HG03060 (cell line): ENCODE measurements around the gene MICU1.
"Not testable (repeated sequence)": the region's sequence is repeated elsewhere in the genome, so short reads cannot be mapped to it uniquely, and the experiment has no call there.

Experiments used
- ATAC-seq: cut with Tn5 transposase; IDR thresholded peaks from one replicate; pipeline ENCODE4 v1.9.1; 2021; ENCODE audit warnings: low read depth, moderate number of reproducible peaks; ENCODE audit not compliant: unreplicated experiment

MICU1 gene

GRCh38 chr10:72407471-72407870 lies 218.4 kb downstream of the MICU1 start:
- no peak for ATAC-seq

GRCh38 chr10:72395581-72395980 lies 230.3 kb downstream of the MICU1 start:
- ATAC-seq: not testable (repeated sequence)

DNA sequence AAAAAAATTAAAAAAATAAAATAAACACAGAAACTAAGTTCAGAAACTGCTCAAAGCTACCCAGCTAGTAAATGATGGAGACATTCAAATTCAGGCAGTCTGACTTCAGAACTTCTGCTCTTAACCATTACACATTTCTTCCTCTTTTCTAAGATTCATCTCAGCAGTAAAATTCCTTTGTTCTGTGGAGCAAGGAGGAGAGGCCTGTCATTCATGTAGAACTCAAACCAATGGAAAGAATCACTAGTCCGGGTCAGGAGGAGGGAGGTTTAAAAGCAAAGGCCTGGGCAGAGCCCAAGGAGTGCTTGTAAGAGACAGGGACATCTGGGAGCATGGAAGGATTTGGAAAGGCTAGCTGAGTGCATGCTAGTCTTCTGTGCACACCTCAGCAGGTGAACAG lies 233.3 kb downstream of the MICU1 start:
- ATAC-seq: no peak

DNA sequence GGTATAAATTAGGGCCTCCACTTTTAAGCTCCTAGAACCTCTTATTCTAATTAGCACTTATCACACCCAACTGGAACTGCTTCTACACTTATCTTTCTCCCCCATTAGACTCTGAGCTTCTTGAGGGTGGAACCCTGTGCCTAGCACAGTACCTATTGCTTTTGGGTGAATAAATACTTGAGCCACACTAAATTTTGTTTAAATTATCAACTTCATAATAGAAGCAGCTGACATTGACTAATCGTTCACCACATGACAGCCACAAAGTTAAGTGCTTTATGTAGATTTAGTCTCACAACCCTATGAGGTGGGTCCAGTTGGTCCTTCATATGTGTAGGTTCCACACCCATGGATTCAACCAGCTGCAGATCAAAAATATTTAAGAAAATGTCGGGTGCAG lies 235.1 kb downstream of the MICU1 start:
- no peak for ATAC-seq

- no peak for ATAC-seq
Observed at GRCh38 chr10:72389716-72390115, 236.2 kb downstream of the MICU1 start.

DNA sequence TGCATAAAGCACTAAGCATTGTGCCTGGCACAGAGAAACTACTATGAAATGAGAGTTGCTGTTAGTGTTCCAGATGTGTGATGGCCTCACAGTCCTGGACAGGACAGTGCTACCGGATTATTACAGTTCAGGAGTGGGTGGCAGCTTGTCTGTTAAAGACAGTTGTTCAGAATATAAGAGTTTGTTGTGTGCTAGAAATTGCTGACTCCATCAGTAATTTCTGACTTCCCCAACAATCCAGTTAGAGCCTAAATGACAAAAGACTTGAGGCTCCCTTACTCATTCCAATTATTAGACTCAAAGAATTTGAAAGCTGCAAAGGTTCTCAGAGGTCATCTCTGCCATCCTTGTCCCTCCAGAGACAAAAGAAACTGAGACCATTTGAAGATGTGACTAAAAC lies 236.9 kb downstream of the MICU1 start:
- ATAC-seq: no peak

- no peak for ATAC-seq
Observed at GRCh38 chr10:72388062-72388461, 237.8 kb downstream of the MICU1 start.

DNA sequence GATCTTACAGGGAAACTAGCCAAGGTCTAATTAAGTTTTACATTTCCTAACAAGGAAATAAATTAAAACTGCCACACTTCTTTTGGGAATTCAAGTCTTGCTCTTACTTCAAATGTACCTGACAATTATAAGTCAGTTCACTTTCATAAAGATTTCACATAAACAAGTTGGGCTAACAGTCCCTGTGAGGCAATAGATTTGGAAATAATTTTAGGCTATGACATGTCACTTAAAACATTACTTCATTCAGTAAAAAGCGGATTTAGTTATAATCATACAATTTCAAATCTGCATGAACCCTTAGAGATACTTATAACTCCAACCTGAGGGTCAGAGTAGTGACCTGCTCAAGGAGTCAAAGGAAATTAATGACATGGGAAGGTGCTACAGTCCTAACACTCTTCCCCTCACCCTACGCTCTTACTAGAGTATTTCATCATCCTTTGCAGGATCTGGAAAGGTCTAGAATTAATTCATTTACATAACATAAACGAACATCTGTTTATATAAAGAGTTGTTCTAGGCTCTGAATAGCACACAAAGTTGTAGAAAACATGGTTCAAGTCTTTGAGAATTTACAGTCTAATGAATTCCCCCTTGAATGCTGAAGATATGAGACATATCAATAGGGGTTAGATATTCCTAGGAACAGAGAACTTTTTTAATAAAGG lies 238.8 kb downstream of the MICU1 start:
- no peak for ATAC-seq

DNA sequence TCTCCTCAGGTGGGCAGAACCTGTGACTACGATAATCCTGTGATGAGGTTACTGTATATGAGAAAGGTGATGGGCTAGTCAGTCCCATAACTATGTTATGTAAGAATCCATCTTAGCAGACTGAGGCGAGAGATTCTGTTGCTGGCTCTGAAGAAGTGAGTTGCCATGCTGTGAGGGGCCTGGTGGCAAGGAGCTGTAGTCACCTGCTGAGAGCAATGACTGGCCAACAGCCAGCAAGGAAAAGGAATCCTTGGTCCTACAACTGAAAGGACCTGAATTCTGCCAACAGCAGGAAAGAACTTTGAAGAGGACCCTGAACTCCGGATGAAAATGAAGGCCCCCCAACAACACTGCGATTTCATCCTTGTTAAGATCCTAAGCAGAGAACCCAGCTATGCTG lies 240.2 kb downstream of the MICU1 start:
- ATAC-seq: no peak

GRCh38 chr10:72384982-72385381 lies 240.9 kb downstream of the MICU1 start:
- ATAC-seq: not testable (repeated sequence)

DNA sequence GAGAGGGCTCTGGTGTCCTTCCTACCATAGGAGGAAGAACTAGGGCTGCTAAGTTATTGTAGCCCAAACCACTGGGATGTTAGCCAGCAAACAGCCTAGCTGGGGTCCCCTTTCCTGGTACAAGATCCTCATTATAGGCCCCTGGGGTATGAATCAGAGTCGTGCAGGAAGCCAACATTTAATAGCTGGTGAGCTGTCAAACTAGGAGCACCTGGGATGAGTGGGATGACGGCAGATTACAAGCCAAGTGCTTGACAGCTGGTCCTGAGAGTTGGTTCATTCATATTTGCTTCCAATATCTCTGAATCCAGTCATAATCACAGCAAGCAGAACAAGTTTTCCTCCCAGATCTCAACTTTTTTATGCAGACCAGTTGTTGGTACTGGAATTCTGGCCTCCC lies 246.1 kb downstream of the MICU1 start:
- ATAC-seq: no peak

DNA sequence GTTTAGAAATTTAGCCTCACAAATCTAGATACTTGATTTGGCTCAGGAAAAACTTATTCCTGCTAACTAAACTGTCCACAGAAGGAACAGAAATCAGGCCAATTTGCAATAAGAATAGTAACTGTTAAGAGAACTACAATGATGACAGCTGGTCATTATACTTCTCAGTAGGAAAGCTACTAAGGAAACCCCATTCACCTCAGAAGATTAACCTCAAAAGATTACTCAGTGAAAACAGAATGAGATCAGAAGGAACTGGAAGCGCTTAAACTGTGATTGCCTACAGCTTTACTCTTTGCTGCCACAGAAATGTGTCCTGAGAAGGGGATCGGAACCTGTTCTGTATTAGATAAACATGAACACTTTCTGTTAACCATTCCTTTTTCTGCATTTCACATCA lies 246.8 kb downstream of the MICU1 start:
- no peak for ATAC-seq

DNA sequence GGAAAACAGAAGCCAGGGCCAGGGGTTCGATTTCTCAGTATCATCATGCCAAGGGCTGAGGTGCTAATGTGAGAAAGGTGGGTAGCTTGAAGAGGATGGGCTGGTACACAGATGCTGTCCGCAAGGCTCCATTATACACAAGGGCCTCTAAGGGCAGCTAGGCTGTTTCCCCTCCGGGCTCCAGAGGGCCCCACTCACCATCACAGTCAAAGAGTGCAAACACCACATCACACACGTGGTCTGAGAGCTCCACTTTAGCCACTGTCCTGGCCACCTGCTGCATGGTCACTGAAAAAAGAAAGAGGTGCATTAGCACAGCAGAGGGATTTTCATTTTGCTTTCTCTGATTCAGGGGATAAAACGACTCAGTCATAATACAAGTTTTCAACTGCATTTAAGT lies 250.3 kb downstream of the MICU1 start:
- ATAC-seq: no peak

DNA sequence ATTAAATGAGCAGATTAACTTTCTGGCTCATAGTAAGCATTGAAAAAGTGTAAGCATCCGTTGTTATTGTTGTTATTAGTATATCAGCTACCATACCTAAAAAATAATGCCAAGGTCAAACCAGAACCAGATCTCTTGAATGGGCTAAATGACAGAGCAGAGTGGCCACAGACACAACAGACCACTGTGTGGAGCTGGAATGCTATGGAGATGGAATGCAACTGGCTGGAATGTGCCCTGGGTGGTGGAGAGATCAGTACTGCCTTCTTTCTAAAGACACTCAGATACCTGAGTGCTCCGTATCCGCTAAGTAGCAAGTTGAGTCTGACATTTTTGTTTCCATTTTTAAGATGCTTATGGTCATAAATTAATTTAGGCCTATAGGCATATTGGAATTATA lies 250.7 kb downstream of the MICU1 start:
- ATAC-seq: no peak

DNA sequence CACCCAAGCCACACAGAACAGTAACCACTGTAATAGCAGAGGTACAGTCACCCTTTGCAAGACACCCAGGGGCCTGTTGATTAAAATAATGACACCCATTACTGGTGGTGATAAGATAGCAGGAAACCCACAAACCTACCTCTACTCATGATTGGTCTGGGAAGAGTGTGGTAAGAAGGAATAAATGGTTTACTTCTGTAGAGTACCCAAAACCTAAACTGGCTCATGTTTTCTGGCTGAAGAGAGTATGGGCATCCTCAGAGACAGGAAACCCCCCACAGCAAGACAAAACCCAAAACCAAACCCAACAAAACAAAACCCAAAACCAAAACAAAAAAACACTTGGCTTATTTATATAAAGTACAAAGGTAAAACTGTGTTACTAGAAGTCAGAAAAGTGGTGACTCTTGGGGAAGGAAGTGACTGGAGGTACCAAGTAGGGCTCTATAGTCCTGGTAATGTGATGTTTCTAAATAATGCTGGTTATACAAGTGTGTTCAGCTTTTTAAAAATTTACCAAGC lies 255.6 kb downstream of the MICU1 start:
- no peak for ATAC-seq

DNA sequence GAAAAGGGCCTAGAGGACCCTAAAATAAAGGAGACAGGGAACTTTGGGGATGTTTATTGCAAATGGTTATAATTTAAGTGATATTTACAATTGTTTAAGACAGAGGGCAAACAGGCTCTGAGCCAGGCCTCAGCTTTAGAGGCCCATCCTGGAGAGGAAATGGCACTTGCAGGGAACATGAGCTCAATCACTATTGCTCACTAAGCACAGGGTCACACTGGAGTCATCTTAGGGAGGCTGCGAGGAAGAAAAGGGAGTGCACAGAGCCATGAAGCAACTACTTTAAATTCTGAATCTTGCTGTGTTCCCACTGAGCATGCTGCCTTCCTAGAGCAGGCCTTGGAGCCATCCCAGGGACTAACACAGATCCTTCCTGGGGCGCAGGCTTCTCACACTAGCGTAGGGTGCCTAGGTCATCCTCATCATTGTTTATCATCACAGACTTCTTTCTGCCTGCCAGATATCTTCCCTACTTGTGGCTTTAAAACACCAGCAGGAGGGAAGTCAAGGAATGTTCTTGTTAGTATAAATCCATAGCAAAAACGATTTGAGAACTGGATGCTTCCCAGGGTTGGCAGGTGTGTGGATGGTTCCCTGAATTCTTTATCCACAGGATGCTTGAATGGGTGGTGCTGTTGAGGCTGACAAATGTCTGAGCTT lies 258.4 kb downstream of the MICU1 start:
- no peak for ATAC-seq

- ATAC-seq: no peak
Observed at GRCh38 chr10:72365106-72365895, 260.6 kb downstream of the MICU1 start.

DNA sequence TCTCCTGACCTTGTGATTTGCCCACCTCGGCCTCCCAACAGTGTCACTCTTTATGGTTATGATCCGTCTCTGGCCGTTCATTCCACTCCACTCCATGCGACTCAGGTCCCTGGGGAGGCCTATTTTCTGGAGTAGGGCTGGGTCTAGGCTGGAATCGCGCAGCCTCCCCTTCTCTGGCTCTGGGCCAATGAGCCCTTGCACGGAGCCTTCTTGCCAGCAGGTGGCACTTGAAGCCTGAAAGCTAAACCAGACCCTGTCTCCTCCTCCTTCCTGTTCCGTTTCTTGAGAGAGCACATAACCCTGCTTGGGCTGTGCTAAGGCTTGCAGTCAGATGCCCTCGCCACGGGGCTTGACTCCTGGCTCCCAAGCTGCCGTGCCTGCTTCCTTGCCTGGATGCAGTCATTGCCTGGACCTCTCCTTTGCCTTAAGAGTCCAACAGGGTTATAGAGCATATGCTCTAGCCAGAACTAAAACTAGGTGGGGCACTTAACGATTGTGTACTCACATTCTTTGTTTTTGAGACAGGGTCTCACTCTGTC lies 261.6 kb downstream of the MICU1 start:
- ATAC-seq: peak; percentile 60

DNA sequence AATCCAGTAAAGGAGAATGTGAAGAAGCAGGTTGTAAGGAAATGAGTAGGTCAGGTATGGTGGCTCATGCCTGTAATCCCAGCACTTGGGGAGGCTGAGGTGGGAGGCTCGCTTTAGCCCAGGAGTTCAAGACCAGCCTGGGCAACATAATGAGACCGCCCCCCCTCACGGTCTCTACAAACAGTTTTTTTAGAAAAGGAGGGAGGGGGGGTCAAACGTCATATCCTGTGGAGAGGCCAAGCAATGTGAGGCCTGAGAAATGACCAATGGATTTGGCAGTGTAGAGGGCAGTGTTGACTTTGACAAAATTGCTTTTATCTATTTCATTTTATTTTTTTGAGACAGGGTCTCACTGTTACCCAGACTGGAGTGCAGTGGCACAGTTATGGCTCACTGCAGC lies 268.9 kb downstream of the MICU1 start:
- no peak for ATAC-seq

GRCh38 chr10:72356115-72356514 lies 269.8 kb downstream of the MICU1 start:
- no peak for ATAC-seq

GRCh38 chr10:72355214-72355555 lies 270.7 kb downstream of the MICU1 start:
- ATAC-seq: no peak
